Uterus (tissue), 2 donors: ENCODE measurements around the gene TLE4.

Experiments
- POLR2A ChIP-seq, 2 donors: fragments of 450-650 bp; IDR thresholded peaks; one replicate each; pipeline ENCODE4 v1.6.1; 2016; ENCODE audit warnings: antibody characterized with exemption in 2 of 2, mild to moderate bottlenecking in 1 of 2, moderate library complexity in 1 of 2
- TF ChIP-seq, protein P1 (sequence below), 4 experiments: fragments of 200-600 bp in 2 of 4; fragments of 450-650 bp in 2 of 4; sonication (generic) in 2 of 4; IDR thresholded peaks; one replicate each; pipeline ENCODE4 v1.5.1; 2016 to 2019; ENCODE audit warnings: antibody characterized with exemption in 4 of 4, mild to moderate bottlenecking in 2 of 4, moderate library complexity in 1 of 4

DNA sequence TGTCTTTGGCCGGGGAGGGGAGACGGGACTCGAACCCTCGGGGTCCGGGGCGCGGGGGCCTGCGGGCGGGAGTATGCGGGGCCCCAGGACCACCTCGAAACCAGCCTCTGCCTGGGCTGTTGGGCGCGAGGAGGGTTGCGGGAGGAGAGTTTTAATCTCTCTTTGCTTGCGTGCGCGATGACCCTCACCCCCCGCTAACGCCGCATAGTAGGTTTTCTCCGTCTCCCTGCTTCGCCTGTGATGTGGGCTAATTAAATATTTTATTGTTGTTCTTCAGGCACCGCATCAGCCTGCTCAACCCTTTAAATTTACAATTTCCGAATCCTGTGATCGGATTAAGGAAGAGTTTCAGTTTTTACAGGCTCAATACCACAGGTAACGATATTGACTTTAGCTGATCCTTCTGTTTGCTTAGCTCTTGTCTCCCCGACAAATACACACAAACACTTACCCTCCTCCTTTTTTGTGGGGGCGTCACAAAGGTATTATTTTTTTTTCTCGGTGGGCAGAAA lies 1.7 kb downstream of the TLE4 start:
- TF ChIP-seq, protein P1, sequence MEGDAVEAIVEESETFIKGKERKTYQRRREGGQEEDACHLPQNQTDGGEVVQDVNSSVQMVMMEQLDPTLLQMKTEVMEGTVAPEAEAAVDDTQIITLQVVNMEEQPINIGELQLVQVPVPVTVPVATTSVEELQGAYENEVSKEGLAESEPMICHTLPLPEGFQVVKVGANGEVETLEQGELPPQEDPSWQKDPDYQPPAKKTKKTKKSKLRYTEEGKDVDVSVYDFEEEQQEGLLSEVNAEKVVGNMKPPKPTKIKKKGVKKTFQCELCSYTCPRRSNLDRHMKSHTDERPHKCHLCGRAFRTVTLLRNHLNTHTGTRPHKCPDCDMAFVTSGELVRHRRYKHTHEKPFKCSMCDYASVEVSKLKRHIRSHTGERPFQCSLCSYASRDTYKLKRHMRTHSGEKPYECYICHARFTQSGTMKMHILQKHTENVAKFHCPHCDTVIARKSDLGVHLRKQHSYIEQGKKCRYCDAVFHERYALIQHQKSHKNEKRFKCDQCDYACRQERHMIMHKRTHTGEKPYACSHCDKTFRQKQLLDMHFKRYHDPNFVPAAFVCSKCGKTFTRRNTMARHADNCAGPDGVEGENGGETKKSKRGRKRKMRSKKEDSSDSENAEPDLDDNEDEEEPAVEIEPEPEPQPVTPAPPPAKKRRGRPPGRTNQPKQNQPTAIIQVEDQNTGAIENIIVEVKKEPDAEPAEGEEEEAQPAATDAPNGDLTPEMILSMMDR (IDR thresholded peaks at IDR 0.05), result no peak
- TF ChIP-seq POLR2A (IDR thresholded peaks at IDR 0.05), result no peak
